GM23338 (cell line): ENCODE data around the gene LENEP. TPM values are rescaled to one million over a fixed set of nuclear protein-coding genes. Genes with fewer than 3 reads are reported as not detected.

Experiments used
- ATAC-seq: fragments of 200-7000 bp; cut with Tn5 transposase; 3 replicates; pipeline ENCODE4 v1.9.1; 2020
- DNase-seq: peaks from one replicate; pipeline ENCODE4 v3.0.0-alpha.2; 2015; ENCODE audit warnings: low spot score
- H2AFZ ChIP-seq: fragments of 200-600 bp; sonication (generic); 2 replicates; pipeline ENCODE4 v1.8.0; 2016; ENCODE audit warnings: antibody characterized with exemption, mild to moderate bottlenecking, moderate library complexity
- H3F3A ChIP-seq: fragments of 200-600 bp; sonication (generic); replicated peaks from 2 replicates; pipeline ENCODE4 v1.8.0; 2017; ENCODE audit warnings: antibody characterized with exemption, mixed run types, low read depth
- H3K27ac ChIP-seq: fragments of 200-600 bp; sonication (generic); 2 replicates; pipeline ENCODE4 v1.6.1; 2016; ENCODE audit warnings: low read depth
- H3K27me3 ChIP-seq: fragments of 200-600 bp; sonication (generic); 2 replicates; pipeline ENCODE4 v1.8.0; 2016; ENCODE audit warnings: mild to moderate bottlenecking, mixed run types, moderate library complexity; ENCODE audit not compliant: insufficient read depth
- H3K36me3 ChIP-seq: fragments of 200-600 bp; sonication (generic); 2 replicates; pipeline ENCODE4 v1.8.0; 2016; ENCODE audit warnings: mild to moderate bottlenecking; ENCODE audit not compliant: insufficient read depth
- H3K4me1 ChIP-seq: fragments of 200-600 bp; sonication (generic); 2 replicates; pipeline ENCODE4 v1.8.0; 2016; ENCODE audit warnings: mild to moderate bottlenecking, moderate library complexity; ENCODE audit not compliant: insufficient read depth
- H3K4me2 ChIP-seq: fragments of 200-600 bp; sonication (generic); 2 replicates; pipeline ENCODE4 v1.7.1; 2017; ENCODE audit warnings: mixed run types
- H3K4me3 ChIP-seq: fragments of 200-600 bp; sonication (generic); 2 replicates; pipeline ENCODE4 v1.6.1; 2016; ENCODE audit warnings: mixed run types
- H3K79me2 ChIP-seq: fragments of 200-600 bp; sonication (generic); replicated peaks from 2 replicates; pipeline ENCODE4 v1.8.0; 2017; ENCODE audit warnings: mild to moderate bottlenecking; ENCODE audit not compliant: insufficient read depth
- H3K9me2 ChIP-seq: fragments of 200-600 bp; sonication (generic); 2 replicates; pipeline ENCODE4 v1.8.0; 2017; ENCODE audit not compliant: insufficient read depth
- H4K20me1 ChIP-seq: fragments of 200-600 bp; sonication (generic); replicated peaks from 2 replicates; pipeline ENCODE4 v1.8.0; 2017; ENCODE audit warnings: mild to moderate bottlenecking; ENCODE audit not compliant: insufficient read depth
- H3K27ac Mint-ChIP-seq: 2 replicates; pipeline ENCODE4 v1.8.0; 2020; ENCODE audit warnings: inconsistent platforms, mild to moderate bottlenecking, moderate library complexity, mixed read lengths
- H3K27me3 Mint-ChIP-seq: 3 replicates; pipeline ENCODE4 v1.8.0; 2022; ENCODE audit warnings: low read depth, mild to moderate bottlenecking, moderate library complexity, mixed read lengths, inconsistent platforms; ENCODE audit not compliant: insufficient read depth, poor library complexity
- H3K36me3 Mint-ChIP-seq: 3 replicates; pipeline ENCODE4 v1.8.0; 2021; ENCODE audit warnings: low read depth, mild to moderate bottlenecking, inconsistent platforms, moderate library complexity, mixed read lengths
- H3K4me1 Mint-ChIP-seq: 3 replicates; pipeline ENCODE4 v1.8.0; 2020; ENCODE audit warnings: mild to moderate bottlenecking, inconsistent platforms, mixed read lengths
- H3K4me3 Mint-ChIP-seq: 3 replicates; pipeline ENCODE4 v1.8.0; 2021; ENCODE audit warnings: moderate library complexity, mild to moderate bottlenecking, inconsistent platforms, mixed read lengths
- H3K9me3 Mint-ChIP-seq: 3 replicates; pipeline ENCODE4 v1.8.0; 2020; ENCODE audit warnings: moderate library complexity, mild to moderate bottlenecking, inconsistent platforms, mixed read lengths
- CREB1 ChIP-seq: fragments of 250-450 bp; sonication (Bioruptor Pico); IDR thresholded peaks from 2 replicates; pipeline ENCODE4 v1.5.0; 2020; ENCODE audit warnings: low read depth, mild to moderate bottlenecking, moderate library complexity
- EZH2 ChIP-seq: fragments of 200-600 bp; sonication (generic); IDR thresholded peaks from one replicate; pipeline ENCODE4 v1.8.0; 2017; ENCODE audit warnings: antibody characterized with exemption, mild to moderate bottlenecking, low read depth; ENCODE audit not compliant: unreplicated experiment
- EZH2phosphoT487 ChIP-seq: fragments of 200-600 bp; sonication (generic); IDR thresholded peaks from one replicate; pipeline ENCODE4 v1.8.1; 2018; ENCODE audit warnings: antibody characterized with exemption; ENCODE audit not compliant: unreplicated experiment
- STAT1 ChIP-seq: IDR thresholded peaks from one replicate; pipeline ENCODE4 v1.6.1; 2016; ENCODE audit warnings: antibody characterized with exemption; ENCODE audit not compliant: unreplicated experiment
- ZNF114 ChIP-seq: fragments of 250-450 bp; sonication (Bioruptor Pico); IDR thresholded peaks from 2 replicates; pipeline ENCODE4 v1.5.0; 2020; ENCODE audit warnings: mild to moderate bottlenecking, moderate library complexity
- ZNF331 ChIP-seq: fragments of 250-450 bp; sonication (Bioruptor Pico); IDR thresholded peaks from 2 replicates; pipeline ENCODE4 v1.5.0; 2020; ENCODE audit warnings: low read depth, mild to moderate bottlenecking, moderate library complexity
- polyA plus RNA-seq: library from polyadenylated mRNA; unstranded; fragments of >200 nt; fragmentation: Nextera tagmentation; extraction: Ambion mirVana; gene quantifications from 2 replicates; pipeline ENCODE4 v1.2.1, GENCODE V29; 2016
- total RNA-seq: library from RNA; depleted of rRNA; stranded (reverse); fragments of >200 nt; shearing (Covaris generic); gene quantifications from 2 replicates; pipeline ENCODE4 v1.2.3, GENCODE V29; 2014
- TF ChIP-seq, protein P1 (sequence below): IDR thresholded peaks from 2 replicates; pipeline ENCODE4 v1.6.1; 2016; ENCODE audit warnings: antibody characterized with exemption
- TF ChIP-seq, protein P2 (sequence below), 2 experiments: fragments of 200-600 bp in 1 of 2; sonication (generic) in 1 of 2; conservative IDR thresholded peaks; 2 replicates each; pipeline versions ENCODE4 v1.5.1 to v1.6.1; 2016 to 2017; ENCODE audit warnings: antibody characterized with exemption in 2 of 2, low read depth in 2 of 2, mild to moderate bottlenecking in 2 of 2, moderate library complexity in 1 of 2
- TF ChIP-seq, protein P3 (sequence below): IDR thresholded peaks from one replicate; pipeline ENCODE4 v1.6.1; 2018; ENCODE audit warnings: antibody characterized with exemption; ENCODE audit not compliant: unreplicated experiment

LENEP gene
- total and polyA plus RNA-seq, 2 experiments from 2014 or later = 1.6 TPM; not detected in 1

DNA sequence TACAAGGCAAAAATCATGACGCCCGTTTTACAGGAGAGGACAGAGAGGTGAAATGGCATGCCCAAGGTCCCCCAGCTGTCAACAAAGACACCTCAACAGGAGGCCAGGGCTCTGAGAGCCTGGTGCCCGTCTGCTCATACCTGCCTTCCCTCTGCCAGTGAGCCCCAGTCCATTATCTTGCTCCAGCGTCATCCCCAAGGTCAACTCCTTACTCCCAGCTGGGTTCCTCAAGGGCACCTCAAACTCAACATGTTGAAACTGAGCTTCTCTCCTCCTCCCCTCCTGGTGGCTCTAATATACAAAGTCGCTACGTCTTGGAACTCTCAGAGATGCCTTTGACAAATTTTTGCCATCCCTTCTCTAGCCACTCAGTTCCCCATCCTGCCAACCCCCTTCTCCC is 40.7 kb upstream of the LENEP start:
- Histone ChIP-seq H4K20me1 (peaks cover 9% of the 10 kb centered on the region; the same call in 1 of the 2 replicates), H3K36me3 (no peaks in the 10 kb centered on the region), H3K27me3 (no peaks in the 10 kb centered on the region), H3K79me2 (no peaks in the 10 kb centered on the region), H3K4me3 (no peak overlapping the region), H3K9me2 (no peaks in the 10 kb centered on the region), H3K4me1 (peaks cover 25% of the 10 kb centered on the region), H2AFZ (no peak overlapping the region), H3F3A (peaks cover 10% of the 10 kb centered on the region), H3K27ac (no peak overlapping the region), H3K4me2 (no peak overlapping the region)
- Mint-ChIP-seq H3K4me3 (no peak overlapping the region; the same call in 2 of the 3 replicates), H3K9me3 (no peaks in the 10 kb centered on the region), H3K36me3 (peaks cover under 1% of the 10 kb centered on the region; the same call in 2 of the 3 replicates), H3K4me1 (peaks cover 49% of the 10 kb centered on the region), H3K27me3 (peaks cover 31% of the 10 kb centered on the region), H3K27ac (no peak overlapping the region)
- no peak for ATAC-seq
- TF ChIP-seq, protein P1, sequence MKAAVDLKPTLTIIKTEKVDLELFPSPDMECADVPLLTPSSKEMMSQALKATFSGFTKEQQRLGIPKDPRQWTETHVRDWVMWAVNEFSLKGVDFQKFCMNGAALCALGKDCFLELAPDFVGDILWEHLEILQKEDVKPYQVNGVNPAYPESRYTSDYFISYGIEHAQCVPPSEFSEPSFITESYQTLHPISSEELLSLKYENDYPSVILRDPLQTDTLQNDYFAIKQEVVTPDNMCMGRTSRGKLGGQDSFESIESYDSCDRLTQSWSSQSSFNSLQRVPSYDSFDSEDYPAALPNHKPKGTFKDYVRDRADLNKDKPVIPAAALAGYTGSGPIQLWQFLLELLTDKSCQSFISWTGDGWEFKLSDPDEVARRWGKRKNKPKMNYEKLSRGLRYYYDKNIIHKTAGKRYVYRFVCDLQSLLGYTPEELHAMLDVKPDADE = no peak
- TF ChIP-seq ZNF114 (CRISPR knock-in tag) = no peak
- no peak for TF ChIP-seq CREB1
- TF ChIP-seq EZH2 = no peak
- no peak for DNase-seq

DNA sequence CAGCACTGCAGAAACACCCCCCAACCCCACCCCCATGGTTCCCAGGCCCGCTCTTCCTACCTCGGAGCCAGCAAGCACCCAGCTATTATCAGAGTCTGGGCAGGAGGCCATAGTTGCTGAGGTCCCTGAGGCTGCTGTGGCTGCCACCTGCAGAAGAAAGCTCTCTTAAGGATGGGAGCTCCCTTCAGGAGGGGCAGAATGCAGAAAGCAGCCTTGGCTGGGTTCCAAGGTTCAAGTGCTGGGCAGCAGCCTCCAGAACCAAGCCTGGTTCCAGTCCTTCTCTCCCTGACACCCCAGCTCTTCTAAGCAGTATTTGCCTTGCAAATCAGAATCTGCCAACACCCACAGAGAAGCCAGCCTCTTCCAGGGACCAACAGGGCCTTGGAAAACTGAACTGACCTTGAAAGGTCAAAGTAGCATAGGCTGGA is 39.8 kb upstream of the LENEP start:
- ATAC-seq = no peak
- TF ChIP-seq, protein P2, sequence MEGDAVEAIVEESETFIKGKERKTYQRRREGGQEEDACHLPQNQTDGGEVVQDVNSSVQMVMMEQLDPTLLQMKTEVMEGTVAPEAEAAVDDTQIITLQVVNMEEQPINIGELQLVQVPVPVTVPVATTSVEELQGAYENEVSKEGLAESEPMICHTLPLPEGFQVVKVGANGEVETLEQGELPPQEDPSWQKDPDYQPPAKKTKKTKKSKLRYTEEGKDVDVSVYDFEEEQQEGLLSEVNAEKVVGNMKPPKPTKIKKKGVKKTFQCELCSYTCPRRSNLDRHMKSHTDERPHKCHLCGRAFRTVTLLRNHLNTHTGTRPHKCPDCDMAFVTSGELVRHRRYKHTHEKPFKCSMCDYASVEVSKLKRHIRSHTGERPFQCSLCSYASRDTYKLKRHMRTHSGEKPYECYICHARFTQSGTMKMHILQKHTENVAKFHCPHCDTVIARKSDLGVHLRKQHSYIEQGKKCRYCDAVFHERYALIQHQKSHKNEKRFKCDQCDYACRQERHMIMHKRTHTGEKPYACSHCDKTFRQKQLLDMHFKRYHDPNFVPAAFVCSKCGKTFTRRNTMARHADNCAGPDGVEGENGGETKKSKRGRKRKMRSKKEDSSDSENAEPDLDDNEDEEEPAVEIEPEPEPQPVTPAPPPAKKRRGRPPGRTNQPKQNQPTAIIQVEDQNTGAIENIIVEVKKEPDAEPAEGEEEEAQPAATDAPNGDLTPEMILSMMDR (conservative IDR thresholded peaks at IDR 0.05; ENCODE audit: low read depth in 2 of 2) = no peak
- TF ChIP-seq, protein P3, sequence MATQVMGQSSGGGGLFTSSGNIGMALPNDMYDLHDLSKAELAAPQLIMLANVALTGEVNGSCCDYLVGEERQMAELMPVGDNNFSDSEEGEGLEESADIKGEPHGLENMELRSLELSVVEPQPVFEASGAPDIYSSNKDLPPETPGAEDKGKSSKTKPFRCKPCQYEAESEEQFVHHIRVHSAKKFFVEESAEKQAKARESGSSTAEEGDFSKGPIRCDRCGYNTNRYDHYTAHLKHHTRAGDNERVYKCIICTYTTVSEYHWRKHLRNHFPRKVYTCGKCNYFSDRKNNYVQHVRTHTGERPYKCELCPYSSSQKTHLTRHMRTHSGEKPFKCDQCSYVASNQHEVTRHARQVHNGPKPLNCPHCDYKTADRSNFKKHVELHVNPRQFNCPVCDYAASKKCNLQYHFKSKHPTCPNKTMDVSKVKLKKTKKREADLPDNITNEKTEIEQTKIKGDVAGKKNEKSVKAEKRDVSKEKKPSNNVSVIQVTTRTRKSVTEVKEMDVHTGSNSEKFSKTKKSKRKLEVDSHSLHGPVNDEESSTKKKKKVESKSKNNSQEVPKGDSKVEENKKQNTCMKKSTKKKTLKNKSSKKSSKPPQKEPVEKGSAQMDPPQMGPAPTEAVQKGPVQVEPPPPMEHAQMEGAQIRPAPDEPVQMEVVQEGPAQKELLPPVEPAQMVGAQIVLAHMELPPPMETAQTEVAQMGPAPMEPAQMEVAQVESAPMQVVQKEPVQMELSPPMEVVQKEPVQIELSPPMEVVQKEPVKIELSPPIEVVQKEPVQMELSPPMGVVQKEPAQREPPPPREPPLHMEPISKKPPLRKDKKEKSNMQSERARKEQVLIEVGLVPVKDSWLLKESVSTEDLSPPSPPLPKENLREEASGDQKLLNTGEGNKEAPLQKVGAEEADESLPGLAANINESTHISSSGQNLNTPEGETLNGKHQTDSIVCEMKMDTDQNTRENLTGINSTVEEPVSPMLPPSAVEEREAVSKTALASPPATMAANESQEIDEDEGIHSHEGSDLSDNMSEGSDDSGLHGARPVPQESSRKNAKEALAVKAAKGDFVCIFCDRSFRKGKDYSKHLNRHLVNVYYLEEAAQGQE = no peak
- TF ChIP-seq, protein P1 = no peak
- TF ChIP-seq STAT1 (no peak), CREB1 (no peak), EZH2 (no peak), EZH2phosphoT487 (no peak), ZNF331 (CRISPR knock-in tag) (no peak)

More for the DNA sequence above, 39.8 kb upstream of the LENEP start:
- H3K9me3 Mint-ChIP-seq = no peaks in the 10 kb centered on the region
- peak overlapping the region; percentile 85; the same call in 1 of the 2 replicates for H3K27ac Mint-ChIP-seq
- peaks cover 33% of the 10 kb centered on the region for H3K27me3 Mint-ChIP-seq
- Histone ChIP-seq H3F3A (peaks cover 14% of the 10 kb centered on the region), H3K27ac (no peak overlapping the region), H4K20me1 (peaks cover 9% of the 10 kb centered on the region; the same call in 1 of the 2 replicates), H3K4me1 (peaks cover 30% of the 10 kb centered on the region), H3K36me3 (no peaks in the 10 kb centered on the region), H2AFZ (no peak overlapping the region), H3K27me3 (no peaks in the 10 kb centered on the region), H3K9me2 (no peaks in the 10 kb centered on the region), H3K4me3 (no peak overlapping the region), H3K79me2 (no peaks in the 10 kb centered on the region), H3K4me2 (no peak overlapping the region)
- peaks cover 55% of the 10 kb centered on the region for H3K4me1 Mint-ChIP-seq
- H3K4me3 Mint-ChIP-seq = no peak overlapping the region
- H3K36me3 Mint-ChIP-seq = peaks cover 7% of the 10 kb centered on the region; the same call in 2 of the 3 replicates
- no peak for DNase-seq
